WTC11 (cell line): ENCODE data around the gene NEO1.

Experiments
- CTCF ChIP-seq: fragments of 200-600 bp; IDR thresholded peaks from 2 replicates; pipeline ENCODE4 v1.8.0; 2022; ENCODE audit warnings: antibody characterized with exemption
- JUN ChIP-seq: sonication (generic); formaldehyde crosslinking; IDR thresholded peaks from 2 replicates; pipeline ENCODE4 v1.8.0; 2023; ENCODE audit warnings: mild to moderate bottlenecking, missing genetic modification reagents

GRCh38 chr15:73004462-73004861 lies 47.8 kb upstream of the NEO1 start:
- no peak for TF ChIP-seq JUN (CRISPR knock-in tag)
- TF ChIP-seq CTCF = no peak
